AG04450 (cell line): ENCODE results near the gene TNFRSF4. TPM values are rescaled to one million over a fixed set of nuclear protein-coding genes. Genes with fewer than 3 reads are reported as not detected.

Experiments
- CTCF ChIA-PET: fragments of 300-600, 350-600 bp; formaldehyde crosslinking; extraction: SDS; loops from one replicate; lab custom pipeline; 2022; ENCODE audit warnings: antibody characterized with exemption, inconsistent platforms; lab: Charles Lee
- POLR2A ChIA-PET: fragments of 350-600 bp; formaldehyde crosslinking; extraction: SDS; loops from one replicate; lab custom pipeline; 2021; ENCODE audit warnings: antibody characterized with exemption, inconsistent platforms; lab: Yijun Ruan, JAX
- DNase-seq: peaks from one replicate; pipeline ENCODE4 v3.0.0-alpha.2; 2011; ENCODE audit warnings: low read depth, low spot score
- H3K27ac ChIP-seq: one replicate; pipeline ENCODE4 v1.5.1; 2012; ENCODE audit warnings: low read depth, low read length, control low read depth
- H3K27me3 ChIP-seq: one replicate; pipeline ENCODE4 v1.6.0; 2012; ENCODE audit warnings: low read length; ENCODE audit not compliant: control insufficient read depth, insufficient read depth
- H3K4me3 ChIP-seq: 2 replicates; pipeline ENCODE4 v1.5.1; 2011; ENCODE audit warnings: mild to moderate bottlenecking, low read depth, low read length, control low read depth
- H3K9me3 ChIP-seq: 2 replicates; pipeline ENCODE4 v1.5.1; 2012; ENCODE audit warnings: low read length; ENCODE audit not compliant: control insufficient read depth, insufficient read depth
- polyA plus RNA-seq: library from polyadenylated mRNA; depleted of rRNA; stranded (reverse); fragments of >200 nt; gene quantifications from 2 replicates; pipeline ENCODE4 v1.2.3, GENCODE V29; 2011
- TF ChIP-seq, protein P1 (sequence below): IDR thresholded peaks from 2 replicates; pipeline ENCODE4 v1.5.1; 2011; ENCODE audit warnings: low read depth, low read length, control low read depth, inconsistent platforms

The TNFRSF4 gene
- polyA plus RNA-seq, 1 experiment = 0.07 TPM

DNA sequence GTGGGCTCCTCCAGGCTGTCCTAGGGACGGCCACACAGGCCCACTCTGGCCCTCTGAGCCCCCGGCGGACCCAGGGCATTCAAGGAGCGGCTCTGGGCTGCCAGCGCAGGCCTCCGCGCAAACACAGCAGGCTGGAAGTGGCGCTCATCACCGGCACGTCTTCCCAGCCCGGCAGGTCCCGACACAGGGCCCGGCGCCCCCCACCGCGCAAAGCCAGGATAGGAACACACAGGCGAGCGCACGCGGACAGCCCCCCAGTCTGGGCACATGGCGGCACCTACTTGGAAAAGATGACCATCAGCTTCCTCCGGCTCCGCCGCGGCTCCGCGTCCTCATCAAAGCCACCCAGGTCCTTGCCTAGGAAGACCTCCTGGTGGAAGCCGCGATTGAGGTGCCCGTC, 14.2 kb upstream of the TNFRSF4 start:
- DNase-seq = no peak
- TF ChIP-seq, protein P1, sequence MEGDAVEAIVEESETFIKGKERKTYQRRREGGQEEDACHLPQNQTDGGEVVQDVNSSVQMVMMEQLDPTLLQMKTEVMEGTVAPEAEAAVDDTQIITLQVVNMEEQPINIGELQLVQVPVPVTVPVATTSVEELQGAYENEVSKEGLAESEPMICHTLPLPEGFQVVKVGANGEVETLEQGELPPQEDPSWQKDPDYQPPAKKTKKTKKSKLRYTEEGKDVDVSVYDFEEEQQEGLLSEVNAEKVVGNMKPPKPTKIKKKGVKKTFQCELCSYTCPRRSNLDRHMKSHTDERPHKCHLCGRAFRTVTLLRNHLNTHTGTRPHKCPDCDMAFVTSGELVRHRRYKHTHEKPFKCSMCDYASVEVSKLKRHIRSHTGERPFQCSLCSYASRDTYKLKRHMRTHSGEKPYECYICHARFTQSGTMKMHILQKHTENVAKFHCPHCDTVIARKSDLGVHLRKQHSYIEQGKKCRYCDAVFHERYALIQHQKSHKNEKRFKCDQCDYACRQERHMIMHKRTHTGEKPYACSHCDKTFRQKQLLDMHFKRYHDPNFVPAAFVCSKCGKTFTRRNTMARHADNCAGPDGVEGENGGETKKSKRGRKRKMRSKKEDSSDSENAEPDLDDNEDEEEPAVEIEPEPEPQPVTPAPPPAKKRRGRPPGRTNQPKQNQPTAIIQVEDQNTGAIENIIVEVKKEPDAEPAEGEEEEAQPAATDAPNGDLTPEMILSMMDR = no peak
- ChIA-PET POLR2A (no interaction called here), CTCF (no interaction called here)
- H3K27ac ChIP-seq = no peak overlapping the region
- H3K27me3 ChIP-seq = no peaks in the 10 kb centered on the region
- H3K9me3 ChIP-seq = peaks cover 7% of the 10 kb centered on the region
- H3K4me3 ChIP-seq = no peak overlapping the region

DNA sequence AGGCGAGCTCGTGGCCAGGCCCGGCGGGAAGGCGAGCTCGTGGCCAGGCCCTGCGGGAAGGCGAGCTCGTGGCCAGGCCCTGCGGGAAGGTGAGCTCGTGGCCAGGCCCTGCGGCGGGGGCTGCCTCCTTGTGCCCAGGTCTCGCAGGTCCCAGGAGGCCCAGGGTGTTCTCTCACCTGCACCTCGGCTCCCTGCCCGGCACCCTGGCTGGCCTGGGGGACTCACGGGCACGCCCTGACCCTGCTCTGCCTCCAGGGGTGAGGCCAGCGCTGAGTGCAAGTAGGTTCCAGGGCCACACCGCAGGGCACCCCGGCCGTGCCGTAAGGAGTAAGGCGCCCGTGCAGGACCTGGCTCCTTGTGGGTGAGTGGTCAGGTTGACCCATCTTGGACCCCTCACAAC, 13.4 kb upstream of the TNFRSF4 start:
- DNase-seq = no peak
- no peaks in the 10 kb centered on the region; the same call in 1 of the 2 replicates for H3K9me3 ChIP-seq
- H3K27me3 ChIP-seq = no peaks in the 10 kb centered on the region
- ChIA-PET POLR2A (interaction anchor here (0.6 kb wide), 1 partner anchor 31 kb away, joined by 4 read pairs; no protein-coding TSS in a partner anchor), CTCF (no interaction called here)
- no peak overlapping the region for H3K4me3 ChIP-seq
- no peak overlapping the region for H3K27ac ChIP-seq
- TF ChIP-seq, protein P1 = no peak

DNA sequence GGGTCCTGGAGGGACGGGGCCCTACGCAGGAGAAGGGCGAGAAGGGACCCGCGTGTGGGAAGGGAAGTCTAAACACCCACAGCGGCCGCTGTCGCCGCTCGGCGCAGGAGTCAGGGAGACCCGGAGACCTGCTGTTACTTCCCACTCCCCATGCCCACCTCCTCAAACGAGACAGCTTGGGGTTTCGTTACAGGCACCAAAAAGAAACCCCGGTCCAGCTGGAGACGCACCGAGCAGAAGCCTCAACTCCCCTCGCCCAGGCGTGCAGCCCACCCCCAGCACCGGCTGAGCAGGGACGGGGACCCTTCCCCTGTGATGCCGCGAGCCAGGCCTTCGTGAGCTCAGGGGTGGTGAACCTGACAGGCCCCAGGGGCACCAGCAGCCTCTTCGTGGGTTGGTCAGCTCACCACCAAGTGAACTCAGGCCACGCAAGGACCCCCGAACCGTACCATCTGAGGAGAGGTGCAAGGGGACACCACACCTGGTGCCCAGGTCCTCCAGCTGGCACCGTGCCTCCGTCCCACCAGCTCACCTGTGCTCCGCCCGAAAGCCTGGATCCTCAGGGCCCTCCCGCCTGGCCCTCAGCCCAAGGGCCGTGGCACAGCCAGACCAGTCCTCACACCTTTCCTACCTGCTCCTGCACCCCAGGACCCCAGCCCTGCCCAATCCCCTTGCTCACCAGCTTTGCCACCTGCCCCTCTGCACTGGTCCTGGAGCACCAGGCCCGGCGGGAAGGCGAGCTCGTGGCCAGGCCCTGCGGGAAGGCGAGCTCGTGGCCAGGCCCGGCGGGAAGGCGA, 12.8 kb upstream of the TNFRSF4 start:
- H3K27me3 ChIP-seq = no peaks in the 10 kb centered on the region
- no peak for DNase-seq
- H3K4me3 ChIP-seq = no peak overlapping the region
- TF ChIP-seq, protein P1 = no peak
- H3K9me3 ChIP-seq = no peaks in the 10 kb centered on the region; the same call in 1 of the 2 replicates
- no peak overlapping the region for H3K27ac ChIP-seq
- POLR2A ChIA-PET = interaction anchor here (0.6 kb wide), 1 partner anchor 32 kb away, joined by 4 read pairs; no protein-coding TSS in a partner anchor
- CTCF ChIA-PET = no interaction called here

DNA sequence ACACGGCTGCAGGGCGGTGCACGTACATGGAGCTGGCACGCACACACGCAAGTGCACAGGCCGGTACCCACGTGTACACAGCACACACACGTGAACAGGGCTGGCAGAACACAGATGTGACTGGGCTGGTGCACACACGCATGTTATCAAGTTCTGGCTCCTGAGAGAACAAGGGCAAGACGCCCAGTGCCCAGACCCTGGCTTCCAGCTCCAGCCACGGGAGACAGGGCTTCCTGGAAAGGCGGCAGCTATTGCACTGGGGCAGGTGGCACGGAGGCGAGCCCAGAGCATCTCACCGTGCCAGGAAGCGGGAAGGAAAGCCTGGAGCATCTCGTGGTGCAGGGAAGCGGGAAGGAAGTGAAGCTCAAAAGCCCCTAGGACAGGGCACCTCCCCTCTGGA, 12.0 kb upstream of the TNFRSF4 start:
- DNase-seq = no peak
- H3K27ac ChIP-seq = no peak overlapping the region
- H3K4me3 ChIP-seq = no peak overlapping the region
- no peaks in the 10 kb centered on the region for H3K27me3 ChIP-seq
- ChIA-PET POLR2A (no interaction called here), CTCF (no interaction called here)
- H3K9me3 ChIP-seq = no peaks in the 10 kb centered on the region; the same call in 1 of the 2 replicates
- TF ChIP-seq, protein P1 = no peak

DNA sequence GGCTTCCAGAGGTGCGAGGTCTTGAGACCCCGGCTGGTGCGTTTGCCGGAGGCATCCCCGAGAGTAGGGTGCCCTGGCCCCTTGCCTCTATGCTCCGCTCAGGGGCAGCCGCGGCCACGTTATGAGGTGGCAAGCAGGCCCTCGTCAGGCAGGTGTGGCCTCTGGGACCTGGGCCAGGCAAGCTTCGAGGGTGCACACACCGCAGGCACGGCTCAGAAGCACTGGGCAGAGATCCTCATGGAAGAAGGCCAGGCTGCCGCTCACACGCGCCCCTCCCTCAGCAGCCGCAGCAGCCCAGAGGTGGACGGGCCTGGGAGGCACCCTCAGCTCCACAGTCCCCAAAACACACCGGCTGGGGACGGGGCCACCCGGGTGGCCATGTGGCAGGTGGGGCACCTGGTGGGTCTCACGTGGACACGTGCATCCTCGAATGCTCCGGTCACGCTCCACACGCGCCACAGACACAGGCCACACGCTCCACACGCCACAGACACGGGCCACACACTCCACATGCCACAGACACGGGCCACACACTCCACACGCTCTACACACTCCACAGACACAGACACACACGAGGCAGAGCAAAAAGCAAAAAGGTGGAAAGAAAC, 11.4 kb upstream of the TNFRSF4 start:
- DNase-seq = no peak
- Histone ChIP-seq H3K9me3 (no peaks in the 10 kb centered on the region; the same call in 1 of the 2 replicates), H3K27me3 (no peaks in the 10 kb centered on the region), H3K4me3 (no peak overlapping the region), H3K27ac (no peak overlapping the region)
- TF ChIP-seq, protein P1 = no peak
- ChIA-PET CTCF (no interaction called here), POLR2A (no interaction called here)
